HEK293 (cell line): Measurements from ENCODE around the gene FHL1.

ENCODE experiments used
- YY2 ChIP-seq: fragments of 450-650 bp; formaldehyde crosslinking; IDR thresholded peaks from 2 replicates; pipeline ENCODE4 v1.5.1; 2016; ENCODE audit warnings: missing biosample characterization, missing genetic modification characterization
- ZNF266 ChIP-seq: fragments of 450-650 bp; formaldehyde crosslinking; IDR thresholded peaks from 2 replicates; pipeline ENCODE4 v1.5.1; 2016; ENCODE audit warnings: missing biosample characterization, missing genetic modification characterization, low read depth
- TF ChIP-seq, protein P1 (sequence below): fragments of 450-650 bp; formaldehyde crosslinking; IDR thresholded peaks from 2 replicates; pipeline ENCODE4 v1.5.1; 2017; ENCODE audit warnings: missing biosample characterization, missing genetic modification characterization
- TF ChIP-seq, protein P2 (sequence below): fragments of 450-650 bp; formaldehyde crosslinking; IDR thresholded peaks from 2 replicates; pipeline ENCODE4 v1.5.1; 2016; ENCODE audit warnings: missing biosample characterization, missing genetic modification characterization
- TF ChIP-seq, protein P3 (sequence below): fragments of 450-650 bp; formaldehyde crosslinking; IDR thresholded peaks from 2 replicates; pipeline ENCODE4 v1.5.1; 2016; ENCODE audit warnings: missing biosample characterization, missing genetic modification characterization

DNA sequence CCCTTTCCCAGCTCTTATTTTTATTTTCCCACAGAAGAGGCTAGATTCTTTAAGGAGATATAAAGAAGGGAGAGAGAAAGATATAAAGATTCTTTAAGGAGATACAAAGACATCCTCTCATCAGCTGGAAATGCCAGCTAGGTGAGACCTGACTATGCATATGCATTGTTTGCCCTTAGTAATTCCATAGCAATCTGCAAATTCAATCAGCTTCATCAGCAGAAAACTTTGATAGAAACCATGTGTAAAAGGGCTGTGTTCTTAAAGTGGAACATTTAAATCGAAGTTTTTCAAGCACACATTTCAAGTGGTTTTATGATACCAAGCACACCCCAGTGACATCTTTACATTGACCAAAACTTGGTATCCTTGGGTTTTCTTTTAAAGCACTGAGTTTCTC is 24.1 kb downstream of the FHL1 start:
- TF ChIP-seq, protein P1, sequence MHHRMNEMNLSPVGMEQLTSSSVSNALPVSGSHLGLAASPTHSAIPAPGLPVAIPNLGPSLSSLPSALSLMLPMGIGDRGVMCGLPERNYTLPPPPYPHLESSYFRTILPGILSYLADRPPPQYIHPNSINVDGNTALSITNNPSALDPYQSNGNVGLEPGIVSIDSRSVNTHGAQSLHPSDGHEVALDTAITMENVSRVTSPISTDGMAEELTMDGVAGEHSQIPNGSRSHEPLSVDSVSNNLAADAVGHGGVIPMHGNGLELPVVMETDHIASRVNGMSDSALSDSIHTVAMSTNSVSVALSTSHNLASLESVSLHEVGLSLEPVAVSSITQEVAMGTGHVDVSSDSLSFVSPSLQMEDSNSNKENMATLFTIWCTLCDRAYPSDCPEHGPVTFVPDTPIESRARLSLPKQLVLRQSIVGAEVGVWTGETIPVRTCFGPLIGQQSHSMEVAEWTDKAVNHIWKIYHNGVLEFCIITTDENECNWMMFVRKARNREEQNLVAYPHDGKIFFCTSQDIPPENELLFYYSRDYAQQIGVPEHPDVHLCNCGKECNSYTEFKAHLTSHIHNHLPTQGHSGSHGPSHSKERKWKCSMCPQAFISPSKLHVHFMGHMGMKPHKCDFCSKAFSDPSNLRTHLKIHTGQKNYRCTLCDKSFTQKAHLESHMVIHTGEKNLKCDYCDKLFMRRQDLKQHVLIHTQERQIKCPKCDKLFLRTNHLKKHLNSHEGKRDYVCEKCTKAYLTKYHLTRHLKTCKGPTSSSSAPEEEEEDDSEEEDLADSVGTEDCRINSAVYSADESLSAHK (tag by site-specific recombination) = no peak
- no peak for TF ChIP-seq YY2 (tag by site-specific recombination)
- no peak for TF ChIP-seq ZNF266
- TF ChIP-seq, protein P2, sequence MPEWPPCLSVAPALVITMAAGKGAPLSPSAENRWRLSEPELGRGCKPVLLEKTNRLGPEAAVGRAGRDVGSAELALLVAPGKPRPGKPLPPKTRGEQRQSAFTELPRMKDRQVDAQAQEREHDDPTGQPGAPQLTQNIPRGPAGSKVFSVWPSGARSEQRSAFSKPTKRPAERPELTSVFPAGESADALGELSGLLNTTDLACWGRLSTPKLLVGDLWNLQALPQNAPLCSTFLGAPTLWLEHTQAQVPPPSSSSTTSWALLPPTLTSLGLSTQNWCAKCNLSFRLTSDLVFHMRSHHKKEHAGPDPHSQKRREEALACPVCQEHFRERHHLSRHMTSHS = no peak
- TF ChIP-seq, protein P3, sequence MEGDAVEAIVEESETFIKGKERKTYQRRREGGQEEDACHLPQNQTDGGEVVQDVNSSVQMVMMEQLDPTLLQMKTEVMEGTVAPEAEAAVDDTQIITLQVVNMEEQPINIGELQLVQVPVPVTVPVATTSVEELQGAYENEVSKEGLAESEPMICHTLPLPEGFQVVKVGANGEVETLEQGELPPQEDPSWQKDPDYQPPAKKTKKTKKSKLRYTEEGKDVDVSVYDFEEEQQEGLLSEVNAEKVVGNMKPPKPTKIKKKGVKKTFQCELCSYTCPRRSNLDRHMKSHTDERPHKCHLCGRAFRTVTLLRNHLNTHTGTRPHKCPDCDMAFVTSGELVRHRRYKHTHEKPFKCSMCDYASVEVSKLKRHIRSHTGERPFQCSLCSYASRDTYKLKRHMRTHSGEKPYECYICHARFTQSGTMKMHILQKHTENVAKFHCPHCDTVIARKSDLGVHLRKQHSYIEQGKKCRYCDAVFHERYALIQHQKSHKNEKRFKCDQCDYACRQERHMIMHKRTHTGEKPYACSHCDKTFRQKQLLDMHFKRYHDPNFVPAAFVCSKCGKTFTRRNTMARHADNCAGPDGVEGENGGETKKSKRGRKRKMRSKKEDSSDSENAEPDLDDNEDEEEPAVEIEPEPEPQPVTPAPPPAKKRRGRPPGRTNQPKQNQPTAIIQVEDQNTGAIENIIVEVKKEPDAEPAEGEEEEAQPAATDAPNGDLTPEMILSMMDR (tag by site-specific recombination) = no peak
